OCI-LY7 (cell line): ENCODE data around the gene ARHGEF17.

ENCODE experiments used
- CTCF ChIP-seq: fragments of 200-600 bp; sonication (generic); conservative IDR thresholded peaks from 2 replicates; pipeline ENCODE4 v1.5.1; 2014; ENCODE audit warnings: mild to moderate bottlenecking, antibody characterized with exemption, low read length, moderate library complexity, mixed read lengths
- EZH2phosphoT487 ChIP-seq: fragments of 200-600 bp; sonication (generic); IDR thresholded peaks from 2 replicates; pipeline ENCODE4 v1.6.1; 2018; ENCODE audit warnings: low read depth, borderline replicate concordance, mild to moderate bottlenecking, mixed run types, antibody characterized with exemption, low read length, moderate library complexity, mixed read lengths

DNA sequence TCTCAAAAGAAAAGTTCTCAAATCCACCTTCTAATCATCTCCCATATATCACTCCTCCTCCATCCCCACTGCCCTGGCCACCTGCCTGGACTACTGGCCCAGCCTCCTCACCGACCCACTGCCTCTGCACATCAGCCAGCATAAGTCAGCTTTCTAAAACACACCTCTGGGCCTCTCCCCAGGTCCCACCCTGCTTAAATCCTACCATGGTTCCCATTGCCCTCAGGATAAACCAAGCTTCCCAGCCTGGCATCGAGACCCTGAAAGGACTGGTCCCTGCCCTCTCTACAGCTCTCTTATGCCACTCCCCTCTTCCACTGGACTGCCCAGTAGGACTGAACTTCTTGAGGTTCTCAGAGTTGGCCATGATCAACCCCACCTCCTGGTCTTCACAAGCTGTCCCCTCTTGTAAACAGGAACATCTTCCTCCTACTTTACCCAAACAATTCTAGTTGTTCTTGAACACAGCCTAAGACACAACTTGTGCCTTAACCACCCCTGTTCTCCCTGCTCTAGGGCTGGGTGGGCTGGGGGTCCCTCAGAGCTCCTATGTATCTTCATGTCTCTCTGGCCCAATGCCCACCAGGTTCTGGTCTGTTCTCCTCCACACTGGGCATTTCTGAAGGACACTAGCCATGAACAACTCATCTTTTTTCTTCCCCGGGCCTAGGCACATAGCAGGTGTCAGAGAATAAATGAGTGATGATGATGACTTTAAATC is 48.5 kb upstream of the ARHGEF17 start:
- TF ChIP-seq CTCF (no peak), EZH2phosphoT487 (no peak)
